ENCODE measurements around the gene OGFOD1.

GRCh38 chr16:56493126-56493525 is 41.8 kb downstream of the OGFOD1 start:
- no peak for TF ChIP-seq CTCF (conservative IDR thresholded peaks at IDR 0.05; ENCODE audit: low read length)
- no peak for TF ChIP-seq EZH2phosphoT487 (IDR thresholded peaks at IDR 0.05; ENCODE audit: borderline replicate concordance)

All from Loucy (cell line).